Measurements from ENCODE around the gene TRAPPC2L. TPM values are rescaled to one million over a fixed set of nuclear protein-coding genes. Genes with fewer than 3 reads are reported as not detected.

The TRAPPC2L gene
- total and polyA plus RNA-seq, 2 experiments from 2014 or later = 59.3 to 167 TPM

DNA sequence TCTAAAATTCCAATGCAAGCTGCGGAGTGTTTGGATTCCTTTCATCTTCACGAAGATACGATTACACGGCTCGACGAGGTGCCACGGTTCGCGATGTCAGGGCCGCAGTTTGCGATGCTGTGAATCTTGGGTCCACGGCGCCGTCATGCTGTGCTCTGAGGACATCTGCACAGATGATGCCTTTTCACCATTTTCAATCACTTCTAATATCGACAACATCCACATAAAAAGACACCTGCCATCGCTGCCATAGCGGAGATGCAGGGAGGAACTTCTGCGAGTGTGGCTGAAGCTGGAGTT, 38.4 kb upstream of the TRAPPC2L start (continued):
- TF ChIP-seq, protein P1, sequence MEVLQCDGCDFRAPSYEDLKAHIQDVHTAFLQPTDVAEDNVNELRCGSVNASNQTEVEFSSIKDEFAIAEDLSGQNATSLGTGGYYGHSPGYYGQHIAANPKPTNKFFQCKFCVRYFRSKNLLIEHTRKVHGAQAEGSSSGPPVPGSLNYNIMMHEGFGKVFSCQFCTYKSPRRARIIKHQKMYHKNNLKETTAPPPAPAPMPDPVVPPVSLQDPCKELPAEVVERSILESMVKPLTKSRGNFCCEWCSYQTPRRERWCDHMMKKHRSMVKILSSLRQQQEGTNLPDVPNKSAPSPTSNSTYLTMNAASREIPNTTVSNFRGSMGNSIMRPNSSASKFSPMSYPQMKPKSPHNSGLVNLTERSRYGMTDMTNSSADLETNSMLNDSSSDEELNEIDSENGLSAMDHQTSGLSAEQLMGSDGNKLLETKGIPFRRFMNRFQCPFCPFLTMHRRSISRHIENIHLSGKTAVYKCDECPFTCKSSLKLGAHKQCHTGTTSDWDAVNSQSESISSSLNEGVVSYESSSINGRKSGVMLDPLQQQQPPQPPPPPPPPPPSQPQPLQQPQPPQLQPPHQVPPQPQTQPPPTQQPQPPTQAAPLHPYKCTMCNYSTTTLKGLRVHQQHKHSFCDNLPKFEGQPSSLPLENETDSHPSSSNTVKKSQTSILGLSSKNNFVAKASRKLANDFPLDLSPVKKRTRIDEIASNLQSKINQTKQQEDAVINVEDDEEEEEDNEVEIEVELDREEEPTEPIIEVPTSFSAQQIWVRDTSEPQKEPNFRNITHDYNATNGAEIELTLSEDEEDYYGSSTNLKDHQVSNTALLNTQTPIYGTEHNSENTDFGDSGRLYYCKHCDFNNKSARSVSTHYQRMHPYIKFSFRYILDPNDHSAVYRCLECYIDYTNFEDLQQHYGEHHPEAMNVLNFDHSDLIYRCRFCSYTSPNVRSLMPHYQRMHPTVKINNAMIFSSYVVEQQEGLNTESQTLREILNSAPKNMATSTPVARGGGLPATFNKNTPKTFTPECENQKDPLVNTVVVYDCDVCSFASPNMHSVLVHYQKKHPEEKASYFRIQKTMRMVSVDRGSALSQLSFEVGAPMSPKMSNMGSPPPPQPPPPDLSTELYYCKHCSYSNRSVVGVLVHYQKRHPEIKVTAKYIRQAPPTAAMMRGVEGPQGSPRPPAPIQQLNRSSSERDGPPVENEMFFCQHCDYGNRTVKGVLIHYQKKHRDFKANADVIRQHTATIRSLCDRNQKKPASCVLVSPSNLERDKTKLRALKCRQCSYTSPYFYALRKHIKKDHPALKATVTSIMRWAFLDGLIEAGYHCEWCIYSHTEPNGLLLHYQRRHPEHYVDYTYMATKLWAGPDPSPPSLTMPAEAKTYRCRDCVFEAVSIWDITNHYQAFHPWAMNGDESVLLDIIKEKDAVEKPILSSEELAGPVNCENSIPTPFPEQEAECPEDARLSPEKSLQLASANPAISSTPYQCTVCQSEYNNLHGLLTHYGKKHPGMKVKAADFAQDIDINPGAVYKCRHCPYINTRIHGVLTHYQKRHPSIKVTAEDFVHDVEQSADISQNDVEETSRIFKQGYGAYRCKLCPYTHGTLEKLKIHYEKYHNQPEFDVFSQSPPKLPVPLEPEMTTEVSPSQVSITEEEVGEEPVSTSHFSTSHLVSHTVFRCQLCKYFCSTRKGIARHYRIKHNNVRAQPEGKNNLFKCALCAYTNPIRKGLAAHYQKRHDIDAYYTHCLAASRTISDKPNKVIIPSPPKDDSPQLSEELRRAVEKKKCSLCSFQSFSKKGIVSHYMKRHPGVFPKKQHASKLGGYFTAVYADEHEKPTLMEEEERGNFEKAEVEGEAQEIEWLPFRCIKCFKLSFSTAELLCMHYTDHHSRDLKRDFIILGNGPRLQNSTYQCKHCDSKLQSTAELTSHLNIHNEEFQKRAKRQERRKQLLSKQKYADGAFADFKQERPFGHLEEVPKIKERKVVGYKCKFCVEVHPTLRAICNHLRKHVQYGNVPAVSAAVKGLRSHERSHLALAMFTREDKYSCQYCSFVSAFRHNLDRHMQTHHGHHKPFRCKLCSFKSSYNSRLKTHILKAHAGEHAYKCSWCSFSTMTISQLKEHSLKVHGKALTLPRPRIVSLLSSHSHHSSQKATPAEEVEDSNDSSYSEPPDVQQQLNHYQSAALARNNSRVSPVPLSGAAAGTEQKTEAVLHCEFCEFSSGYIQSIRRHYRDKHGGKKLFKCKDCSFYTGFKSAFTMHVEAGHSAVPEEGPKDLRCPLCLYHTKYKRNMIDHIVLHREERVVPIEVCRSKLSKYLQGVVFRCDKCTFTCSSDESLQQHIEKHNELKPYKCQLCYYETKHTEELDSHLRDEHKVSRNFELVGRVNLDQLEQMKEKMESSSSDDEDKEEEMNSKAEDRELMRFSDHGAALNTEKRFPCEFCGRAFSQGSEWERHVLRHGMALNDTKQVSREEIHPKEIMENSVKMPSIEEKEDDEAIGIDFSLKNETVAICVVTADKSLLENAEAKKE (CRISPR knock-in tag; IDR thresholded peaks at IDR 0.05) = no peak
- no peak for TF ChIP-seq CTCF (conservative IDR thresholded peaks at IDR 0.05; ENCODE audit: low read depth in 2 of 2)
- TF ChIP-seq POLR2AphosphoS5 (IDR thresholded peaks at IDR 0.05; ENCODE audit: low read depth) = no peak

GRCh38 chr16:88819126-88819525, 37.8 kb upstream of the TRAPPC2L start:
- Mint-ChIP-seq H3K27me3 (ENCODE audit: insufficient read depth, low read depth, poor library complexity) (peaks cover 5% of the 10 kb centered on the region), H3K36me3 (ENCODE audit: low read depth) (peaks cover 3% of the 10 kb centered on the region; the same call in 2 of the 3 replicates), H3K4me3 (no peak overlapping the region), H3K9me3 (no peaks in the 10 kb centered on the region; the same call in 2 of the 3 replicates), H3K4me1 (0 out of 3 replicates have a peak, but pooled peaks cover 5% of the 10 kb centered on the region), H3K27ac (peak overlapping the region; percentile 83; the same call in 1 of the 2 replicates)
- Histone ChIP-seq H4K20me1 (replicated peaks; ENCODE audit: insufficient read depth) (no peaks in the 10 kb centered on the region), H3K27ac (ENCODE audit: low read depth) (no peak overlapping the region), H3K4me3 (no peak overlapping the region), H3K9me2 (ENCODE audit: insufficient read depth) (no peaks in the 10 kb centered on the region), H2AFZ (no peak overlapping the region), H3K27me3 (ENCODE audit: insufficient read depth) (no peaks in the 10 kb centered on the region), H3K4me2 (no peak overlapping the region), H3K4me1 (ENCODE audit: insufficient read depth) (no peaks in the 10 kb centered on the region), H3F3A (replicated peaks; ENCODE audit: low read depth) (no peaks in the 10 kb centered on the region), H3K36me3 (ENCODE audit: insufficient read depth) (no peaks in the 10 kb centered on the region), H3K79me2 (replicated peaks; ENCODE audit: insufficient read depth) (no peaks in the 10 kb centered on the region)
- DNase-seq (ENCODE audit: low spot score) = no peak
- ATAC-seq = peak; percentile 5; the same call in 2 of the 3 replicates
- no peak for TF ChIP-seq ZNF114 (CRISPR knock-in tag; IDR thresholded peaks at IDR 0.05)
- TF ChIP-seq NANOG (IDR thresholded peaks at IDR 0.05; ENCODE audit: borderline replicate concordance) = no peak
- TF ChIP-seq STAT1 (IDR thresholded peaks at IDR 0.05; ENCODE audit: unreplicated experiment) = no peak
- TF ChIP-seq, protein P1 (CRISPR knock-in tag; IDR thresholded peaks at IDR 0.05) = no peak
- no peak for TF ChIP-seq POLR2AphosphoS5 (IDR thresholded peaks at IDR 0.05; ENCODE audit: low read depth)
